ENCODE results near the gene HOXA9.

GRCh38 chr7:27180431-27181420 is 15.4 kb upstream of the HOXA9 start:
- TF ChIP-seq GABPA (IDR thresholded peaks at IDR 0.05 in 1 of 2, conservative IDR thresholded peaks at IDR 0.05 in 1 of 2) (no peak), CTCF (IDR thresholded peaks at IDR 0.05; ENCODE audit: low read depth, low read length, missing input control) (no peak), FOXA1 (IDR thresholded peaks at IDR 0.05) (no peak), TAF1 (conservative IDR thresholded peaks at IDR 0.05) (no peak), JUND (IDR thresholded peaks at IDR 0.05) (no peak), RAD21 (IDR thresholded peaks at IDR 0.05) (no peak), YY1 (IDR thresholded peaks at IDR 0.05) (no peak), RXRA (IDR thresholded peaks at IDR 0.05) (no peak), EGR1 (IDR thresholded peaks at IDR 0.05; ENCODE audit: low read depth in 2 of 2) (no peak)
- TF ChIP-seq, protein P1, sequence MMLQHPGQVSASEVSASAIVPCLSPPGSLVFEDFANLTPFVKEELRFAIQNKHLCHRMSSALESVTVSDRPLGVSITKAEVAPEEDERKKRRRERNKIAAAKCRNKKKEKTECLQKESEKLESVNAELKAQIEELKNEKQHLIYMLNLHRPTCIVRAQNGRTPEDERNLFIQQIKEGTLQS (IDR thresholded peaks at IDR 0.05): no peak
